DOHH2 (cell line): Measurements from ENCODE around the gene SRP68.

ENCODE experiments used
- H3F3A ChIP-seq: fragments of 200-600 bp; sonication (generic), shearing (Covaris generic); 2 replicates; pipeline ENCODE4 v1.6.0; 2016; ENCODE audit warnings: antibody characterized with exemption, mild to moderate bottlenecking; ENCODE audit not compliant: control insufficient read depth, insufficient read depth
- H3K27ac ChIP-seq: fragments of 200-600 bp; sonication (generic); 2 replicates; pipeline ENCODE4 v1.5.1; 2014; ENCODE audit warnings: low read depth, mild to moderate bottlenecking, low read length, moderate library complexity
- H3K27me3 ChIP-seq: fragments of 200-600 bp; sonication (generic); 2 replicates; pipeline ENCODE4 v1.6.1; 2014; ENCODE audit warnings: mild to moderate bottlenecking, low read length, mixed read lengths; ENCODE audit not compliant: control insufficient read depth
- H3K36me3 ChIP-seq: fragments of 200-600 bp; sonication (generic); 2 replicates; pipeline ENCODE4 v1.6.1; 2014; ENCODE audit warnings: mild to moderate bottlenecking, low read length, moderate library complexity, mixed read lengths; ENCODE audit not compliant: control insufficient read depth
- H3K4me1 ChIP-seq: fragments of 200-600 bp; sonication (generic); 2 replicates; pipeline ENCODE4 v1.6.1; 2014; ENCODE audit warnings: mild to moderate bottlenecking, low read length, mixed read lengths; ENCODE audit not compliant: control insufficient read depth
- H3K4me2 ChIP-seq: fragments of 200-600 bp; sonication (generic); 2 replicates; pipeline ENCODE4 v1.6.0; 2014; ENCODE audit warnings: mild to moderate bottlenecking, low read length, moderate library complexity
- H3K4me3 ChIP-seq: fragments of 200-600 bp; sonication (generic); 2 replicates; pipeline ENCODE4 v1.5.1; 2014; ENCODE audit warnings: mild to moderate bottlenecking, low read length, mixed read lengths
- H3K79me2 ChIP-seq: fragments of 200-600 bp; sonication (generic); 2 replicates; pipeline ENCODE4 v1.6.1; 2014; ENCODE audit warnings: mild to moderate bottlenecking, low read length, mixed read lengths; ENCODE audit not compliant: control insufficient read depth
- H3K9me2 ChIP-seq: fragments of 200-600 bp; sonication (generic); replicated peaks from 2 replicates; pipeline ENCODE4 v1.6.1; 2014; ENCODE audit warnings: mild to moderate bottlenecking, low read length, mixed read lengths; ENCODE audit not compliant: control insufficient read depth
- H3K9me3 ChIP-seq: fragments of 200-600 bp; sonication (generic); 2 replicates; pipeline ENCODE4 v1.6.1; 2014; ENCODE audit warnings: antibody characterized with exemption, low read length, mixed read lengths; ENCODE audit not compliant: control insufficient read depth, insufficient read depth
- H4K20me1 ChIP-seq: fragments of 200-600 bp; sonication (generic); 2 replicates; pipeline ENCODE4 v1.6.0; 2014; ENCODE audit warnings: low read depth, mild to moderate bottlenecking, antibody characterized with exemption, low read length, moderate library complexity; ENCODE audit not compliant: control insufficient read depth, insufficient read depth
- EZH2phosphoT487 ChIP-seq: fragments of 200-600 bp; sonication (generic); IDR thresholded peaks from 2 replicates; pipeline ENCODE4 v1.6.1; 2017; ENCODE audit warnings: borderline replicate concordance, mild to moderate bottlenecking, antibody characterized with exemption, low read length, moderate library complexity, mixed read lengths
- TF ChIP-seq, protein P1 (sequence below): fragments of 200-600 bp; sonication (generic); IDR thresholded peaks from one replicate; pipeline ENCODE4 v1.5.1; 2014; ENCODE audit warnings: antibody characterized with exemption, mild to moderate bottlenecking, low read depth, low read length; ENCODE audit not compliant: poor library complexity, severe bottlenecking

Gene SRP68

DNA sequence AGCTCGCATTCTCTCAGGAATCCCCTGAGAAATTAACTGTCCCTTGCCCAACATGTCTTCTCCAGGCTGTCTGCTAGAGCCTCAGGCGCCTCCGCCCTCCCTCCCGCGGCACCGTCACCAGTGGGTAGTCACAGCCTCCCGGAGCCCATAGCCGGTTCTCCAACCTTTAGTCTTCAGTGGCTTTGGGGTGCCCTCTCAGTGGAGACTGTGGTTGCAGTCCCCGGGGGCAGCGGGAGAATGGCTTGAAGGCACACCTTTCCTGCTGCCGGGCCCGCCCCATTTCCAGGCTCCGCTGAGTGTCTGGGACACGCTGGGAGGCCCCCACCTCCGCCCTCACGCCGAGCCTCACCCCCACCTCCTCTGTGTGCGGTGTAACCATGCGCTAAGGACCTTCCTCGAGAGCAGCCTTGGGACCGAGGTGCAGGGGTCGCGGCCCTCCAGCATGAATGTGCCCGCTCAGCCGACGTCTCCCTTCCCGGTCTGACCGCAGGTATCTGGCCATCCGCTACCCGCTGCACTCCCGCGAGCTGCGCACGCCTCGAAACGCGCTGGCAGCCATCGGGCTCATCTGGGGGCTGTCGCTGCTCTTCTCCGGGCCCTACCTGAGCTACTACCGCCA lies 3.9 kb upstream of the SRP68 start:
- TF ChIP-seq, protein P1, sequence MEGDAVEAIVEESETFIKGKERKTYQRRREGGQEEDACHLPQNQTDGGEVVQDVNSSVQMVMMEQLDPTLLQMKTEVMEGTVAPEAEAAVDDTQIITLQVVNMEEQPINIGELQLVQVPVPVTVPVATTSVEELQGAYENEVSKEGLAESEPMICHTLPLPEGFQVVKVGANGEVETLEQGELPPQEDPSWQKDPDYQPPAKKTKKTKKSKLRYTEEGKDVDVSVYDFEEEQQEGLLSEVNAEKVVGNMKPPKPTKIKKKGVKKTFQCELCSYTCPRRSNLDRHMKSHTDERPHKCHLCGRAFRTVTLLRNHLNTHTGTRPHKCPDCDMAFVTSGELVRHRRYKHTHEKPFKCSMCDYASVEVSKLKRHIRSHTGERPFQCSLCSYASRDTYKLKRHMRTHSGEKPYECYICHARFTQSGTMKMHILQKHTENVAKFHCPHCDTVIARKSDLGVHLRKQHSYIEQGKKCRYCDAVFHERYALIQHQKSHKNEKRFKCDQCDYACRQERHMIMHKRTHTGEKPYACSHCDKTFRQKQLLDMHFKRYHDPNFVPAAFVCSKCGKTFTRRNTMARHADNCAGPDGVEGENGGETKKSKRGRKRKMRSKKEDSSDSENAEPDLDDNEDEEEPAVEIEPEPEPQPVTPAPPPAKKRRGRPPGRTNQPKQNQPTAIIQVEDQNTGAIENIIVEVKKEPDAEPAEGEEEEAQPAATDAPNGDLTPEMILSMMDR, result no peak
- TF ChIP-seq EZH2phosphoT487, result no peak
- H3K4me2 ChIP-seq, result no peak overlapping the region
- no peak overlapping the region for H3K4me3 ChIP-seq
- H3K4me1 ChIP-seq, result peaks cover 8% of the 10 kb centered on the region
- H3K36me3 ChIP-seq, result peaks cover 6% of the 10 kb centered on the region
- H3K9me2 ChIP-seq, result no peaks in the 10 kb centered on the region
- peaks cover 19% of the 10 kb centered on the region for H3K79me2 ChIP-seq
- no peaks in the 10 kb centered on the region for H3K9me3 ChIP-seq
- no peaks in the 10 kb centered on the region for H4K20me1 ChIP-seq
- peaks cover 24% of the 10 kb centered on the region for H3K27me3 ChIP-seq
- peaks cover 7% of the 10 kb centered on the region for H3F3A ChIP-seq
- no peak overlapping the region for H3K27ac ChIP-seq

DNA sequence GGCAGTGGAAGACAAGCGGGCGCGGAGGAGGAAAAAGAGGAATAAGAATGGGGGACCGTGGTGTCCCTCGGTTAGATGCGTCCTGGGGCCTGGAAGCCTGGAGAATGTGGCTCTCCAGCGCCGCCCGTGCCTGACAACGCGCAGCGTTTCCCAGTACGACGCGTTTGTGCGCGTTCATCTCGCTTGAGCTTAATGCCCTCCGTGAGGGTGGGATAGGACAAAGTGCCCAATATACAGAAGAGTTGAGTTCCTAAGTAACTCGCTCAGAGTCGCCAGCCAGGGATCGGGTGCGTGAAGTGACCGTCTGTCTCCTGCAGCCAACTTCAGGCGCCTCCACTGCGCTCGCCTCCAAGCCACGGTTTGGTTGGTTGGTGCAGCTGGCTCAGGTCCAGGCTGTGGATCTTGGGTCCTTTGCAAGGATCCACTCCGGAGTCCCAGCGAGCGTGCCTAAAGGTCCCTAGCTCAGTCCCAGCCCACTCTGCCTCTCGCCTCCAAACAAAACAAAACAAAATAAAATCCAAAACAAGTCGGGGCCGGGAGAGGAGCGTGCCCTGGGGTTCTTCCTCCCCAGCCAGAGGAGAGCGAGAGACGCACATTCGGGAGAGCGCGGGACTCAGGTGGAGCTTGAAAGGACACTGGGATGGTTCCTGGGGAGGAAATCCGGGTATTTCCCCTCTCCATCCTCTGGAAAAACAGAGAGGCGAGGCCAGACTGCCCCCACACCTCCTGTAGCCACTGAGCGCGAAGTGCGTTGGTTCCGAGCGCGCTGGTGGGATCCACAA lies 3.2 kb upstream of the SRP68 start:
- no peak overlapping the region for H3K4me2 ChIP-seq

GRCh38 chr17:76074390-76075363 lies 2.4 kb upstream of the SRP68 start, which contains the start of gene GALR2:
Gene GALR2, plus strand, starts transcription at chr17:76074781. Its CDS starts 103 bp downstream, at chr17:76074884.
- no peaks in the 10 kb centered on the region for H3K9me2 ChIP-seq
- H4K20me1 ChIP-seq, result peaks cover 10% of the 10 kb centered on the region; the same call in 1 of the 2 replicates
- peaks cover 13% of the 10 kb centered on the region for H3K36me3 ChIP-seq
- no peak within 1 kb of the TSS for H3K4me2 ChIP-seq
- peaks cover 34% of the 10 kb centered on the region for H3K79me2 ChIP-seq
- H3K4me3 ChIP-seq, result no peak within 1 kb of the TSS
- no peak within 1 kb of the TSS for H3K27ac ChIP-seq
- peaks cover 21% of the 10 kb centered on the region for H3K4me1 ChIP-seq
- peaks cover 24% of the 10 kb centered on the region for H3K27me3 ChIP-seq
- H3F3A ChIP-seq, result peaks cover 9% of the 10 kb centered on the region
- no peaks in the 10 kb centered on the region for H3K9me3 ChIP-seq
- TF ChIP-seq EZH2phosphoT487, result no peak
- TF ChIP-seq, protein P1, result no peak

More for the DNA sequence above, 3.2 kb upstream of the SRP68 start:
- TF ChIP-seq, protein P1, result no peak
- no peak for TF ChIP-seq EZH2phosphoT487
- no peak overlapping the region for H3K4me3 ChIP-seq
- H3K27me3 ChIP-seq, result peaks cover 24% of the 10 kb centered on the region
- peaks cover 9% of the 10 kb centered on the region for H3F3A ChIP-seq
- H3K79me2 ChIP-seq, result peaks cover 26% of the 10 kb centered on the region
- peaks cover 4% of the 10 kb centered on the region; the same call in 1 of the 2 replicates for H4K20me1 ChIP-seq
- peaks cover 14% of the 10 kb centered on the region for H3K4me1 ChIP-seq
- no peak overlapping the region for H3K27ac ChIP-seq
- peaks cover 7% of the 10 kb centered on the region for H3K36me3 ChIP-seq
- no peaks in the 10 kb centered on the region for H3K9me2 ChIP-seq
- H3K9me3 ChIP-seq, result no peaks in the 10 kb centered on the region
